ENCODE results near the gene IL6ST. TPM values are rescaled to one million over a fixed set of nuclear protein-coding genes. Genes with fewer than 3 reads are reported as not detected.

Gene IL6ST
- total and polyA plus RNA-seq, 5 experiments from 2014 or later, result 39.5 to 131 (median 64.7) TPM

DNA sequence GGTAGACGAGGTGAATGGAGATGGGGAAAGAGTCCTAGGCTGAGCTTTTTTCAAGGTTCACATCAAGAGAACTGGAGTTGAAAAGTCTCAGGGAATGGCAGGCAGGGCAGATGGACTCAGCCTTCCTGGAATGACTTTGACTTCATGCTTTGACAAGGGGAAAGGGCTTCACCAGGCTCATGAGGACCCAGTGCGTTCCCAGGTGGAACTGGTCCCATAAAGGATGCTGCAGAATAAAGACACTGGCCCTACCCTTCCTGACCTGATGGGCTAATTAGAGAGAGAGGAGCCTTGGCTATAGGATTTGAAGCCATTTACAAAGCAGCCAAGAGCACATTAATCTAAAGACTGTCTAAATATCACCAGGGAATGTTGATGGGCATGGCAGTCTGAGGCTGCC is 79.8 kb downstream of the IL6ST start:
- ATAC-seq (no peak), DNase-seq (no peak)
- Mint-ChIP-seq H3K9me3 (peaks cover 0 to 2% (median 0%) of the 10 kb centered on the region in 9 donors), H3K27me3 (peaks cover 0 to 8% (median 0%) of the 10 kb centered on the region in 5 donors), H3K4me3 (no peak overlapping the region), H3K4me1 (peaks cover 4 to 9% (median 7%) of the 10 kb centered on the region in 4 donors), H3K36me3 (no peaks in the 10 kb centered on the region), H3K27ac (no peak overlapping the region)
- POLR2A ChIA-PET, result no interaction called here

DNA sequence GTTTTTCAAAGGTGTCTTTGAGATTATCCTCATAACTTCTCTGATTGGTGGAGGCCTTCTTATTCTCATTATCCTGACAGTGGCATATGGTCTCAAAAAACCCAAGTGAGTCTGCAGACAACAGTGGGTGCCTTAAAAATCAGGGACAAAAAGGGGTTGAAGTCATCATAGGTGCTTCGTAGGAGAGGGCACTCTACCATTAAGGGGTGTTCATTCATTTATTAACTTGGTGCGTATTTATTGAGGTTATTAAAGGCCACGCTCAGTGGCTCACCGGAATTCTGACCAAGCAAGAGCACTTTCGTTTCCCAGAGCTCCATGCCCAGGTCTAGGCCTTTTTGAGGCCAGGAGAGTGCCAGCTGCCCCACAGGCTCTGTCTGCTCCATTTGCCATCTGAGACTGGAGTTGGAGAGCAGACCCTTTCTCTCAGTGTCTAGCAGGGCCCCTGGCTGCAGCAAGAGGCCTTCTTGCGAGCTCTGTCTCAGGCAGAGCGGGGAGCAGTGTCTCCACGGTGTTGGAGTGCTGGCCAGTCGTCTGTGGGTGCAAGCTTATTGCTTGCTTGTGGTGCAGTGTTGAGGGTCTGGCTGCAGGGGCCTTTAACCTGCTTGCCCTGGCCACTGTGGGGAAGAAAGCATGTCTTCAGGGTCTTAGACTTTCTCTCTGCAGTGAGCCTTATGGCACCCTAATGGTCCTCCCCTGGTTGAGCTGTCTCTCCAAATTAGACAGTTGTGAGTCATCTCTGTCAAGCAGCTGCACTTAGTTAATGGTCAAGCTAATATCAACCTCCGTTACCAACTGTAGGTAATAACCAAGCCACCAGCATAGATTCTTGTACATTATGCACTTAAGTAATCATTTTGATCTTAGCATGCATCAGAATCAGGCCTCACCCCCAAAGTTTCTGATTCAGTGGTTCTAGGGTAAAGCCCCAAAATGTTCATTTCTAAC is 81.0 kb downstream of the IL6ST start:
- Mint-ChIP-seq H3K4me1 (no peaks in the 10 kb centered on the region), H3K4me3 (no peak overlapping the region), H3K27me3 (peaks cover 0 to 8% (median 0%) of the 10 kb centered on the region in 5 donors), H3K27ac (no peak overlapping the region), H3K9me3 (peaks cover 0 to 2% (median 0%) of the 10 kb centered on the region in 9 donors), H3K36me3 (peaks cover 0 to 4% (median 0%) of the 10 kb centered on the region in 3 donors)
- DNase-seq (no peak), ATAC-seq (no peak)
- POLR2A ChIA-PET, result no interaction called here

DNA sequence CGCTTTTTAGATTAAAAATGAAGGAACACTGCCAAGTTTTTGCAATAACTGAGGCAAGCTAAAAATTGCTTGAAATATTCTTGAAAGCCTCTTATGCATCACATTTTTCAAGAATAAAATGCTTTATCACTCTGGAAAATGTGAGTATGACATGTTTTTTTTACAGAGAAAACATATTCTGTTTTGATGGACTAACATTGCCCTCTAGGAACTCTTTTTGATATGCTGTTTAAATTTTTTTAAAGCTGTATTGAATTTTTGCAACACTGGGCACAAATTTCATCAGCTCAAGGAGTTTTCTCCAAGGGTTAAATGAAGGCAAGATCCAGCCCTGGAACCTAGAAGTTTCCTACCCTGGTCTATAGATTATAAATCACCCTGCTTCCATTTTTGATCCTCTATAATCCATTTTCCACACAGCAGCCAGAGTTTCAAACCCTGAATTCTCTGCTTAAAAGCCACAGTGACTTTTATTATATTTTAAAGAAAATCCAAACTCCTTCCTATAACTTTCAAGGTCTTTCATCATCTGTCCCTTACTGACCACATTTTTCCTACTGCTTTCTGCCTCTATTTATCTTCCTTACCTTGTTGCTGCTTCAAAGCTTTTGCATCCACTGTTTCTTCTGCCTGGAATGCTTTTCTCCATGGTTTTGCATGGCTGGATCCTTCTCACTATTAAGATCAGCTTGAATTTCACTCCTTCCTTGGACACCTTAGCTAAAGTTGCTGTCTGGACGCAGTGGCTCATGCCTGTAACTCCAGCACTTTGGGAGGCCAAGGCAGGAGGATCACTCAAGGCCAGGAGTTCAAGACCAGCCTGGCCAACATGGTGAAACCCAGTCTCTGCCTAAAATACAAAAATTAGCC is 82.7 kb downstream of the IL6ST start:
- POLR2A ChIA-PET, result interaction anchor here (0.6 kb wide), 1 partner anchor 220 kb away, joined by 5 read pairs; no protein-coding TSS in a partner anchor
- ATAC-seq, result no peak
- Mint-ChIP-seq H3K27ac (no peak overlapping the region), H3K9me3 (peaks cover 0 to 2% (median 0%) of the 10 kb centered on the region in 9 donors), H3K4me1 (no peaks in the 10 kb centered on the region), H3K4me3 (no peak overlapping the region), H3K27me3 (peaks cover 0 to 8% (median 0%) of the 10 kb centered on the region in 5 donors), H3K36me3 (peaks cover 0 to 4% (median 0%) of the 10 kb centered on the region in 3 donors)
- no peak for DNase-seq

DNA sequence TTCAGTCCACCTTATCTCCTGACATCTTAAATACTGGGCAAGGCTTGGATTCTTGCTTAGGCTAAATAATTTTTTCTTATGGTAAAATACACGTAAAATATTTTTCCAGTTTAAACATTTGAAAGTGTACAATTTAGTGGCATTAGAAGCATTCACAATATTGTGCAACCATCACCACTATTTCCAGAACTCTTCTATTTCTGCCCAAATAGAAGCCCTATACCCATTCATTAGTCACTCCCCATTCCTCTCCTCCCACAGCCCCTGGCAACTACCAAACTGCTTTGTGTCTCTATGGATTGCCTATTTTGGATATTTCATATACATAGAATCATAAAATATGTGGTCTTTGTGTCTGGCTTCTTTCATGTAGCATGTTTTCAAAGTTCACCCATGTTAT is 86.0 kb downstream of the IL6ST start:
- peaks cover 0 to 2% (median 0%) of the 10 kb centered on the region in 5 donors for H3K27me3 Mint-ChIP-seq
- POLR2A ChIA-PET, result no interaction called here
- ATAC-seq (no peak), DNase-seq (no peak)
- peaks cover 2 to 6% (median 4%) of the 10 kb centered on the region in 4 donors for H3K4me1 Mint-ChIP-seq
- H3K4me3 Mint-ChIP-seq, result no peak overlapping the region
- H3K9me3 Mint-ChIP-seq, result peaks cover 0 to 2% (median 0%) of the 10 kb centered on the region in 9 donors
- H3K27ac Mint-ChIP-seq, result no peak overlapping the region
- H3K36me3 Mint-ChIP-seq, result peaks cover 0 to 7% (median 0%) of the 10 kb centered on the region in 3 donors

DNA sequence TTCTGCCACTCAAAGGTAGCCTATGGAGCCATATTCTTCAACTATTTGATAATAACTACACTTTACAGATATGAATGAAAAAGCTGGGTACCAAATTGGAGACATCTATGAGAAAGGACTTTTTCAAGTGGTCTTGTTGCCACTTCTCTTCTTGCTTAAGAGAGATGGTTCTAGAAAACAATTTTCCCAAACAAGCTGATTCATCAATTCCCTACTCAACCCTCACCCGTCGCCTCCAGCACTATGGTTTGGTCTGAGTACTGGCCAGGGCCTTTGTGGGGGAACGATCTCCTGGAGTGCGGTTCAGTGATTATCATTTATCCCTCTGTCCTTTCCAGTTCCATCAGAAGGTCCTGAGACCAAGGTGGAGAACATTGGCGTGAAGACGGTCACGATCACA is 86.8 kb downstream of the IL6ST start:
- Mint-ChIP-seq H3K9me3 (peaks cover 0 to 2% (median 0%) of the 10 kb centered on the region in 9 donors), H3K27ac (no peak overlapping the region), H3K36me3 (peaks cover 0 to 7% (median 0%) of the 10 kb centered on the region in 3 donors), H3K4me3 (no peak overlapping the region), H3K4me1 (peaks cover 6 to 15% (median 12%) of the 10 kb centered on the region in 4 donors), H3K27me3 (peaks cover 0 to 2% (median 0%) of the 10 kb centered on the region in 5 donors)
- POLR2A ChIA-PET, result no interaction called here
- no peak for ATAC-seq
- DNase-seq, result no peak

DNA sequence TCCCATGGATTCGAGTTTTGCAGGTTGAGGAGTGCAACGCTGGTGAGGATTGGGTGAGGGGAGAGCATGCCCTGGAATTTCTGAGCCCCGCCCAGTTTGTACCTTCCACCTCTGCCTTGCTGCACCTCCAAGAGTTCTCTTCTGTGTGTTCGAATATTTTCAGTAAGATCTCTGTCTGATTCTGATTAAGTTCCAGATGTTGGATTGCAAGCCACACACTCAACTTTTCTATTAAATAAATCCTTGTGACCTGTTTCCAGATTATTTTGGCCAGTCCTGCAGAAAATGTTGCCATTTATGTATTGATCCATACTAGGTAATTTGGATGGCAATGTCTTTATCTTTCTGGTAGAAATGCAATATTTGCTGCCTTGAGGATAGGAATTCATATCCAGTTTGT is 89.5 kb downstream of the IL6ST start:
- DNase-seq (no peak), ATAC-seq (no peak)
- H3K27ac Mint-ChIP-seq, result no peak overlapping the region
- H3K36me3 Mint-ChIP-seq, result peaks cover 0 to 7% (median 0%) of the 10 kb centered on the region in 3 donors
- peaks cover 0 to 2% (median 0%) of the 10 kb centered on the region in 9 donors for H3K9me3 Mint-ChIP-seq
- no peak overlapping the region for H3K4me3 Mint-ChIP-seq
- peaks cover 10 to 20% (median 17%) of the 10 kb centered on the region in 4 donors for H3K4me1 Mint-ChIP-seq
- peaks cover 0 to 10% (median 0%) of the 10 kb centered on the region in 5 donors for H3K27me3 Mint-ChIP-seq
- POLR2A ChIA-PET, result interaction anchor here (0.7 kb wide), 3 partner anchors 256 to 333 kb away, joined by 5 to 6 read pairs (median 5); no protein-coding TSS in a partner anchor

DNA sequence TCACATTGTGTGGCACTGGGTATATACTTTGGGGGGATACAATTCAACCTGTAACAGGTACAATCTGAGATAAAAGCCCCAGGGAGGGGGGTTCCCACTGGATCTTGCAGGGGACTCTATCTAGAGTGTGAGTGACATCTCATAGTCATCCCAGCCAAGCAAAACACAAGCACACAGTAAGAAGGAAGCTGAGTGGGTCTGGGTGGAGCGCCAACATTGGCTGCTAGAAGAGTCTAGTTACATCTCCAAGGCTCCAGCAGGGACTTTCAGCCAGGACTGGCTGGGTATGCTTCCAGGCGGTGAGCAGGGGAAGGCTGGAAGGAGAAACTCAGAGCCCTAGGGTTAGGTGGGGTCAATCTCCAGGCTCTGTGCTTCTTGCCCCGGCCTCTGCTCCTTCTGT is 90.6 kb downstream of the IL6ST start:
- H3K36me3 Mint-ChIP-seq, result peaks cover 0 to 6% (median 0%) of the 10 kb centered on the region in 3 donors
- no peak overlapping the region for H3K27ac Mint-ChIP-seq
- POLR2A ChIA-PET, result no interaction called here
- peak overlapping the region in 2 of 10 donors; percentile 1 for H3K4me3 Mint-ChIP-seq
- ATAC-seq (no peak), DNase-seq (no peak)
- peaks cover 0 to 10% (median 2%) of the 10 kb centered on the region in 5 donors for H3K27me3 Mint-ChIP-seq
- H3K9me3 Mint-ChIP-seq, result no peaks in the 10 kb centered on the region
- peaks cover 10 to 20% (median 17%) of the 10 kb centered on the region in 4 donors for H3K4me1 Mint-ChIP-seq

DNA sequence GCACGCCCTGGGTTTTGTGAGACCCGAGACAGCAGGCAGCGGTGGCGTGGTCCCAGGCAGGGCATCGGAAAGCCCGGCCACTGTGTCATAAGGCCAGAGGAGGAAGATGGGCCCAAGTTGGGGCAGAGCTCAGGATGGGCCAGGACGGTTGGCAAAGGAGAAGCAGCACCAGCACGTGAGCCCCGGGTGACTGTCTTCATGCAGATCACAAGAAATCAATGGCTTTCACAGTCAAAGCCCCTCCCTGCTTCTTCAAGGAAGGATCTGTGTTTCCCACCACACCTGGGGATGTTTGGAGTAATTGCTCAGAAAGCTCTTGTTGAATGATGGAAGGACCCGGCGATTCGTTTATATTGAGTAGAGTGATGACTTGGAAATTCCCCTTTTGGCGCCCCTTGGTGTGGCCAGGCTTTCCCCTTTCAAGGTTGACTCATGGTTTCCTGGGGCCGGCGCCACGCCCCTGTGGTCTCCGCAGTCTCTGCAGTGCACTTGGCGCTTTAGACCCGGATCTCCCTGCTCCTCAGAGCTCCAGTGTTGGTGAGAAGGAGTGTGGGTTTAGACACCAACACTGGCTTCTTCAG is 91.6 kb downstream of the IL6ST start:
- peak; percentile 90 to 92 for ATAC-seq
- DNase-seq, result peak in 8 of 10 donors; percentile 14 to 70 (median 38)
- peak overlapping the region in 8 of 10 donors; percentile 30 to 68 (median 54) for H3K4me3 Mint-ChIP-seq
- POLR2A ChIA-PET, result no interaction called here
- H3K27ac Mint-ChIP-seq, result peak overlapping the region in 3 of 10 donors; percentile 14 to 74 (median 53)
- no peaks in the 10 kb centered on the region for H3K9me3 Mint-ChIP-seq
- peaks cover 0 to 10% (median 4%) of the 10 kb centered on the region in 5 donors for H3K27me3 Mint-ChIP-seq
- peaks cover 10 to 20% (median 17%) of the 10 kb centered on the region in 4 donors for H3K4me1 Mint-ChIP-seq
- peaks cover 0 to 2% (median 0%) of the 10 kb centered on the region in 3 donors for H3K36me3 Mint-ChIP-seq

DNA sequence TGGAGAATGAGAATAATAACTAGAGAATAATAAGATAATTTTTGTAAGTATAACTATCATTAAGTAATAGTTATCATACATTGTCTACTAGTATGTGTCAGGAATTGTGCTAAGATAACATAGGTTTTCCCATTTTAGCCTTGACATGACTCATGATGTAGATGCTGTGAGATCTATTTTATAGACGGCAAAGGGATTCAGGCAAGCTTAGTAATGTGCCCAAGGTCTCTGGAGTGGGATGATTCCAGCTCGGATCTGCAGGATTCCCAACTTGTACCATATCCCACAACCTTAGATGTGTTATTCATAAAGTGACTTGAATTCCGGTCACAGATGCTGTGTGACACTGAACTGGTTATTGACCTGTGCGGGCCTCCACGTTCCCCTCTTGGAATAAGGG is 92.1 kb downstream of the IL6ST start:
- DNase-seq, result no peak
- Mint-ChIP-seq H3K27ac (peak overlapping the region in 2 of 10 donors; percentile 14 to 53), H3K4me1 (peaks cover 10 to 22% (median 17%) of the 10 kb centered on the region in 4 donors), H3K4me3 (peak overlapping the region in 6 of 10 donors; percentile 40 to 56 (median 50)), H3K36me3 (peaks cover 0 to 2% (median 0%) of the 10 kb centered on the region in 3 donors), H3K9me3 (no peaks in the 10 kb centered on the region), H3K27me3 (peaks cover 0 to 13% (median 6%) of the 10 kb centered on the region in 5 donors)
- POLR2A ChIA-PET, result no interaction called here
- no peak for ATAC-seq

DNA sequence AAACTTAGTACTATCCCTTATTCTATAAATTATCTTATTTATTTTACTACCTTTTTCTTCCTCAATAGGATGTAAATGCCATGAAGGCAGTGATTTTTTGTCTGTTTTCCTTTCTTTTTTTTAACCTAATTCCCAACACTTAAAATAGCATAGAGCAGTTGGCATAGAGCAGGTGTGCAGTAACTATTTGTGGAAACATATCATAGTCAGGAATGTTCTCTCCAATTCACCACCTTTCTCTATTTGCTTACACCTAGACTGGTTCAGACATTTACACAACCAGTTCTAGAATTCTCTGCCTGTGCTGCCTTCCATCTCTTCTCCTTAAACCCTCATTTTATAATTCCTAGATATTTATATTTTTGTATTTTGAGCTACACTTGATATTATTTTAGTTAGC is 94.0 kb downstream of the IL6ST start:
- no peak for ATAC-seq
- no peak overlapping the region for H3K4me3 Mint-ChIP-seq
- H3K27me3 Mint-ChIP-seq, result peaks cover 4 to 21% (median 10%) of the 10 kb centered on the region in 5 donors
- H3K27ac Mint-ChIP-seq, result no peak overlapping the region
- peaks cover 9 to 28% (median 20%) of the 10 kb centered on the region in 4 donors for H3K4me1 Mint-ChIP-seq
- POLR2A ChIA-PET, result no interaction called here
- peaks cover 0 to 3% (median 0%) of the 10 kb centered on the region in 9 donors for H3K9me3 Mint-ChIP-seq
- peaks cover 0 to 2% (median 0%) of the 10 kb centered on the region in 3 donors for H3K36me3 Mint-ChIP-seq
- no peak for DNase-seq

DNA sequence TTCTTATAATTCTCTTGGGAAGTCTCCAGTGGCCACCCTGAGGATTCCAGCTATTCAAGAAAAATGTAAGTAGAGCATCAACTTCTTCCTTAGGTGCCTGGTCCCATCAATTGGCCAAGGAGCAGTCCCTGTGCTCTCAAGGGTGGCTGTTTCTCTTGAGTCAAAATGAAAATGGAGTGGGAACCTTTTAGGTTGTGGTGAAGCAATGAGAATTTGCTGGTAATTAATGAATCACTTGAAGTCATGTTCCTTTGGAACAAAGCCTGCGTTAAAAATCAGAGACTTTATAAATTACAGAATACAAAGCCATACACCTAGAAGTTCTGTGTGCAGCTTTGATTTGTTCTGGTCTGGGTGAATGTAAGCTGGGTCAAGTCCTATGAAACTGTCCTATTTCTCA is 94.7 kb downstream of the IL6ST start:
- Mint-ChIP-seq H3K27me3 (peaks cover 4 to 21% (median 10%) of the 10 kb centered on the region in 5 donors), H3K36me3 (peaks cover 0 to under 1% (median 0%) of the 10 kb centered on the region in 3 donors), H3K4me1 (peaks cover 8 to 28% (median 20%) of the 10 kb centered on the region in 4 donors), H3K4me3 (no peak overlapping the region), H3K9me3 (peaks cover 0 to 3% (median 0%) of the 10 kb centered on the region in 9 donors), H3K27ac (no peak overlapping the region)
- DNase-seq, result no peak
- POLR2A ChIA-PET, result no interaction called here
- no peak for ATAC-seq

DNA sequence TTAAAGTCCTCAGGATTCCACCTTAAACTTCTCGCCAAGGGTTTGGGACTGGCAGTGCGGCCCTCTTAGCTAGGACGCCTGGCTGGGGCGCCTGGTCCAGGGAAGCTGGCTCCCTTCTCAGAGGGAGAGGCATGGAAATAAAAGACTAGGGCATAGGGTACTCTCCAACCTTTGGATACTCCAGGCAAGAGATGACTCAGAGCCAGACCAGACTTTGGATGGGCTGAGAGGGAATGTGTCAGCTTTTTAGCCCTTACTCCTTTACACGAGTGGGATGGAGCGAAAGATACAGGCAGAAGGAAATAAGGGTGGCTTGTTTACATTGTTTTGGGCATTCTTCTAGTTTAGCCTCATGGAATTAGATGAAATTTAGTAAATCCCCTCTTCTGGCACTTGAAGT is 95.4 kb downstream of the IL6ST start:
- no peaks in the 10 kb centered on the region for H3K36me3 Mint-ChIP-seq
- H3K4me1 Mint-ChIP-seq, result peaks cover 8 to 27% (median 20%) of the 10 kb centered on the region in 4 donors
- DNase-seq (no peak), ATAC-seq (no peak)
- H3K27ac Mint-ChIP-seq, result no peak overlapping the region
- no peak overlapping the region for H3K4me3 Mint-ChIP-seq
- POLR2A ChIA-PET, result no interaction called here
- H3K9me3 Mint-ChIP-seq, result peaks cover 0 to 3% (median 0%) of the 10 kb centered on the region in 9 donors
- H3K27me3 Mint-ChIP-seq, result peaks cover 4 to 21% (median 10%) of the 10 kb centered on the region in 5 donors

All from naive thymus-derived CD8-positive, alpha-beta T cell (primary cell).